Upper lobe of left lung (tissue), 4 donors: Measurements from ENCODE around the gene EPS15.

Source experiments
- CTCF ChIP-seq, 6 experiments: fragments of 450-650 bp in 4 of 6; fragments of 200-600 bp in 2 of 6; sonication (generic) in 2 of 6; IDR thresholded peaks; one replicate each; pipeline ENCODE4 v1.5.1; 2016 to 2019; ENCODE audit warnings: antibody characterized with exemption in 6 of 6
- EP300 ChIP-seq, 4 donors: sonication (generic); formaldehyde crosslinking; IDR thresholded peaks; one replicate each; pipeline ENCODE4 v1.5.1; 2017; ENCODE audit warnings: antibody characterized with exemption in 4 of 4, control low read depth in 2 of 4
- POLR2A ChIP-seq, 4 donors: fragments of 450-650 bp; IDR thresholded peaks; one replicate each; pipeline ENCODE4 v1.5.1; 2016 to 2017; ENCODE audit warnings: antibody characterized with exemption in 4 of 4, mild to moderate bottlenecking in 2 of 4
- POLR2AphosphoS5 ChIP-seq, 2 donors: sonication (generic); formaldehyde crosslinking; IDR thresholded peaks; one replicate each; pipeline ENCODE4 v1.5.1; 2017; ENCODE audit warnings: antibody characterized with exemption in 2 of 2

DNA sequence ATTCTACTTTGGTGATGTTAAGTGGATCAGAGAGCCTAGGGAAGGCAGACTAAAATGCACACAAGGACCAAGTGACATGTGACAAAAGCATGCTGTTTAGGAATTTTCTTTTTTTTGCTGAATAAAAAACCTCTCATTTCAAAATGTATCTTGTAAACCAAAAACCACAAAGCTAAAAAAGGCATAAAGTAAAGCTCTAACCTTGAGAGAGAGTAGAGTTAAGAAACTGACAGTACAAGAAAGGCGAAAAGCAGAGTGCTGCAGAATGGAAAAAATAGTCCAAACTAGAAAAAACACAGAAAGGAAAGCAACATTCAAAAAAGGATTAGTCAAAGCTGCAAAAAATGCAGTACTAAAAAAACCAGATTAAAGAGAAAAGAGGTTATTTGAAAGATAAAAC, 76.5 kb downstream of the EPS15 start:
- TF ChIP-seq CTCF (IDR thresholded peaks at IDR 0.05) (no peak), POLR2A (IDR thresholded peaks at IDR 0.05) (no peak), POLR2AphosphoS5 (IDR thresholded peaks at IDR 0.05) (no peak), EP300 (IDR thresholded peaks at IDR 0.05) (no peak)
